Fibroblast of mammary gland (primary cell): Measurements from ENCODE around the gene ALDH16A1.

ENCODE experiments used
- DNase-seq: peaks from one replicate; pipeline ENCODE4 v3.0.0-alpha.2; 2010; ENCODE audit warnings: low read depth
- H3K4me3 ChIP-seq: 2 replicates; pipeline ENCODE4 v1.5.1; 2011; ENCODE audit warnings: low read depth, mild to moderate bottlenecking, low read length, moderate library complexity; ENCODE audit not compliant: control insufficient read depth
- TF ChIP-seq, protein P1 (sequence below): conservative IDR thresholded peaks from 2 replicates; pipeline ENCODE4 v1.5.1; 2011; ENCODE audit warnings: low read depth, low read length, inconsistent platforms; ENCODE audit not compliant: control insufficient read depth, insufficient read depth

ALDH16A1 gene

GRCh38 chr19:49418511-49418910 lies 34.5 kb upstream of the ALDH16A1 start:
- no peak overlapping the region for H3K4me3 ChIP-seq

GRCh38 chr19:49419173-49419572 lies 33.9 kb upstream of the ALDH16A1 start:
- DNase-seq = no peak
- TF ChIP-seq, protein P1, sequence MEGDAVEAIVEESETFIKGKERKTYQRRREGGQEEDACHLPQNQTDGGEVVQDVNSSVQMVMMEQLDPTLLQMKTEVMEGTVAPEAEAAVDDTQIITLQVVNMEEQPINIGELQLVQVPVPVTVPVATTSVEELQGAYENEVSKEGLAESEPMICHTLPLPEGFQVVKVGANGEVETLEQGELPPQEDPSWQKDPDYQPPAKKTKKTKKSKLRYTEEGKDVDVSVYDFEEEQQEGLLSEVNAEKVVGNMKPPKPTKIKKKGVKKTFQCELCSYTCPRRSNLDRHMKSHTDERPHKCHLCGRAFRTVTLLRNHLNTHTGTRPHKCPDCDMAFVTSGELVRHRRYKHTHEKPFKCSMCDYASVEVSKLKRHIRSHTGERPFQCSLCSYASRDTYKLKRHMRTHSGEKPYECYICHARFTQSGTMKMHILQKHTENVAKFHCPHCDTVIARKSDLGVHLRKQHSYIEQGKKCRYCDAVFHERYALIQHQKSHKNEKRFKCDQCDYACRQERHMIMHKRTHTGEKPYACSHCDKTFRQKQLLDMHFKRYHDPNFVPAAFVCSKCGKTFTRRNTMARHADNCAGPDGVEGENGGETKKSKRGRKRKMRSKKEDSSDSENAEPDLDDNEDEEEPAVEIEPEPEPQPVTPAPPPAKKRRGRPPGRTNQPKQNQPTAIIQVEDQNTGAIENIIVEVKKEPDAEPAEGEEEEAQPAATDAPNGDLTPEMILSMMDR = no peak
- H3K4me3 ChIP-seq = no peak overlapping the region

More at GRCh38 chr19:49418511-49418910, 34.5 kb upstream of the ALDH16A1 start:
- DNase-seq = no peak
- TF ChIP-seq, protein P1 = no peak

DNA sequence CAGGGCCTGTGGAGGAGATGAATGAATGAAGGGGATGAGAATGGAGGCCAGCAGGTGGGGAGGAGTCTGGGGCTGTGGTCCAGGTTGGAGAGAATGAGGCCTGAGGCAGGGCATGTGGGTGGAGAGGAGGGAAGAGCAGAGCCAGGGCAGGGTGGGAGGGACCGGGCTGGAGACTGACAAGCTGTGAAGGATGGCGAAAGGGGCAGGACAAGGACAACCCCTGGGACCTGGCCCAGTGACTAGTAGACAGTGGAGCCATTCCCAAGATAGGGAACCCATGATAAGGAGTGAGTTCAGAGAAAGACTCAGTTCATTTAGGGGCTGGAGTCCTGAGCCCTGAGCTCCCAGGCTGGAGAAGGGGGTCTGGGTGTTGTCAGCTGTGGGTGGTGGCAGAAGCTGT lies 32.8 kb upstream of the ALDH16A1 start:
- TF ChIP-seq, protein P1 = no peak
- no peak overlapping the region for H3K4me3 ChIP-seq
- no peak for DNase-seq

GRCh38 chr19:49421039-49421877 lies 31.8 kb upstream of the ALDH16A1 start:
- TF ChIP-seq, protein P1 = no peak
- no peak overlapping the region for H3K4me3 ChIP-seq
- peak; percentile 30 for DNase-seq

- no peak overlapping the region for H3K4me3 ChIP-seq
- TF ChIP-seq, protein P1 = no peak
These were observed 31.2 kb upstream of the ALDH16A1 start for GRCh38 chr19:49421878-49422202.

GRCh38 chr19:49422407-49423070 lies 30.5 kb upstream of the ALDH16A1 start:
- DNase-seq = peak; percentile 39
- TF ChIP-seq, protein P1 = no peak
- no peak overlapping the region for H3K4me3 ChIP-seq

More at GRCh38 chr19:49421878-49422202, 31.2 kb upstream of the ALDH16A1 start:
- DNase-seq = no peak
